Colonic mucosa (tissue), 4 donors: ENCODE measurements around the gene NUDT4B. TPM values are rescaled to one million over a fixed set of nuclear protein-coding genes. Genes with fewer than 3 reads are reported as not detected.
"Not testable (repeated sequence)": the region's sequence is repeated elsewhere in the genome, so short reads cannot be mapped to it uniquely, and the experiment has no call there.

Source experiments
- DNase-seq: peaks from one replicate; pipeline ENCODE4 v3.0.0-alpha.2; 2020
- H3K27ac ChIP-seq: fragments of 200-600 bp; one replicate; pipeline ENCODE4 v1.8.0; 2021
- H3K27me3 ChIP-seq: fragments of 200-600 bp; one replicate; pipeline ENCODE4 v1.8.0; 2021
- H3K36me3 ChIP-seq: fragments of 200-600 bp; one replicate; pipeline ENCODE4 v1.8.0; 2021
- H3K4me1 ChIP-seq: fragments of 200-600 bp; one replicate; pipeline ENCODE4 v1.8.0; 2021; ENCODE audit warnings: mild to moderate bottlenecking
- H3K4me3 ChIP-seq: fragments of 200-600 bp; one replicate; pipeline ENCODE4 v1.8.0; 2021
- H3K9ac ChIP-seq, 2 donors: one replicate each; pipeline ENCODE4 v1.7.0; 2013; ENCODE audit warnings: control low read depth in 2 of 2, low read depth in 2 of 2, low read length in 2 of 2
- H3K9me3 ChIP-seq: fragments of 200-600 bp; one replicate; pipeline ENCODE4 v1.8.0; 2021
- intact Hi-C: fragments of 100-400 bp; cut with DNase I; formaldehyde crosslinking; loops from one replicate; pipeline ENCODE4 v1.14.1; 2022
- total RNA-seq, 2 donors: library from RNA; stranded (reverse); fragmentation: NEBNext Ultra II Directional in 1 of 2; extraction: Animal tissue kit (Norgen Biotek cat#: 25700) in 1 of 2; gene quantifications; one replicate each; pipeline ENCODE4 v1.2.1, GENCODE V29; 2021
- donor health status: healthy.
- donor health status: DM: no; HTN: no; CAD: no.
- donor health status: DM: no; HTN: no; CAD: no.

NUDT4B gene
- total RNA-seq, 2 donors from 2014 or later: 1.7 TPM; not detected in 1

- H3K27ac ChIP-seq, H3K4me1 ChIP-seq, H3K4me3 ChIP-seq, H3K36me3 ChIP-seq, H3K27me3 ChIP-seq, DNase-seq, H3K9ac ChIP-seq, H3K9me3 ChIP-seq, intact Hi-C loops: not testable (repeated sequence)
Observed at GRCh38 chr1:148780404-148780803, 31.8 kb downstream of the NUDT4B start.

GRCh38 chr1:148791543-148792099 is 43.0 kb downstream of the NUDT4B start:
- DNase-seq, H3K36me3 ChIP-seq, H3K4me1 ChIP-seq, intact Hi-C loops, H3K4me3 ChIP-seq, H3K9ac ChIP-seq, H3K9me3 ChIP-seq, H3K27me3 ChIP-seq, H3K27ac ChIP-seq: not testable (repeated sequence)

GRCh38 chr1:148793762-148794332 is 45.3 kb downstream of the NUDT4B start:
- H3K9me3 ChIP-seq, H3K4me1 ChIP-seq, H3K27ac ChIP-seq, H3K4me3 ChIP-seq, H3K36me3 ChIP-seq, DNase-seq, H3K9ac ChIP-seq, intact Hi-C loops, H3K27me3 ChIP-seq: not testable (repeated sequence)

Other genes starting within 250 kb of the NUDT4B start
- 10 to 100 TPM; 14.1 to 21.6 TPM for gene NBPF14, start 152.8 kb upstream of the NUDT4B start, total RNA-seq
- gene PDE4DIP, start 95.7 kb downstream of the NUDT4B start, total RNA-seq: 10 to 100 TPM; 43.8 to 53.5 TPM